ENCODE results near the gene GNAQ. TPM values are rescaled to one million over a fixed set of nuclear protein-coding genes. Genes with fewer than 3 reads are reported as not detected.
A peak's percentile ranks its signal among the peaks of the same experiment; 100 is the strongest.
"Not testable (repeated sequence)": the region's sequence is repeated elsewhere in the genome, so short reads cannot be mapped to it uniquely, and the experiment has no call there.

Gene GNAQ
- total RNA-seq, 1 experiment from 2014 or later: 29.2 TPM

DNA sequence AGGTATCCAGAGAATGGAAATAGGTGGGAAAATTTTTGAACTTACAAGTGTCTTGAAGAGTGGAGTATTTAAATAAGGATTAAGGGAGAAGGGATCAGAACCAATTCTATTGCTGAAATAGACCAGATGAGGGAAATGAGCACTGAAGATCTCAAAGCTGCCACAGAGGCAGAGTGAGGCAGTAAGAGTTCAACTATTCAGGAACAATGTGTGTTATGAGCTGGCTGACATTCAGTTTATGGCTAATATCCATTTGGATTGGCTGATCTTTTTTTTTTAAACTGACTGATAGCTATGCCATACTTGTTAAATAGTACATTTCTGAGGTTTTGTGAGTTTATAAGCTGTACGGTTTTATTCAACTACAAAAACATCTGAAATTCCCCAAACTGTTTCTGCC is 288.2 kb downstream of the GNAQ start:
- DNase-seq (ENCODE audit: low read depth): no peak

DNA sequence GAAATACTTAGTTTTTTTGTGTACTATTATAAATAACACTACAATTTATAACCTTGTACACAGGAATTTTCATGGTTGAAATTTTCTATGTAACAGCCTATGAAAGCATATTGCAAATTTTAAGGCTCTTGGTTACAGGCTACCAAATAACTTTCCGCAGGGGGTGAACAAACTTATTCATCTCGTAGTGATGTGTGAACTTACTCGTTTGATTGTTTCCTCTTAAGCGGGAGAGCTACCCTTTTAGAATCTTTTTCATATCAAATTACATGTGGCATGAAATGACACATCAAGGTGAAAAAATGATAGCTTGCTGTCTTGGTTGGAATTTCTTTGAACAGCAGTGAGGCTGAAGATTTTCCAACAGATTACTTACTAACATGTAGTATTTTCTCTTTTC is 292.7 kb downstream of the GNAQ start:
- DNase-seq (ENCODE audit: low read depth): no peak

DNA sequence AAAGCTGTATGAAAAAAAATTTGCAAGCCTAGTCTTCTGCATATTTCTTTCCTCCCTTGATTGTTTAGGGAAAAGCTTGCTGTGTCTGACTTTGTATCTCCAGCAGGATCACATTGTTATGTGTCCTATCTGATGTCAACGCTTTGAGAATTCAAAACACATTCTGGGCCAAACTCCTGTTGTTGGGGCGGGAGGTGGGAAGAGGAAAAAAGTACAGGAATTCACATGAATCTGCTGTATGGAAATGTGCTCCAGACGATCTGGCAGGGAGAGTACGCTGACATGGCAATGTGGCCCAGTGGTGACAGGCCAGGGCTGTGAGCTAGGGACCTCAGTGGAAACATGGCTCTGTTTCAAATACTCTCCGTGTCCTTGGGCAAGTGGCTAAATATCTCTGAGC is 296.1 kb downstream of the GNAQ start:
- DNase-seq (ENCODE audit: low read depth): no peak

DNA sequence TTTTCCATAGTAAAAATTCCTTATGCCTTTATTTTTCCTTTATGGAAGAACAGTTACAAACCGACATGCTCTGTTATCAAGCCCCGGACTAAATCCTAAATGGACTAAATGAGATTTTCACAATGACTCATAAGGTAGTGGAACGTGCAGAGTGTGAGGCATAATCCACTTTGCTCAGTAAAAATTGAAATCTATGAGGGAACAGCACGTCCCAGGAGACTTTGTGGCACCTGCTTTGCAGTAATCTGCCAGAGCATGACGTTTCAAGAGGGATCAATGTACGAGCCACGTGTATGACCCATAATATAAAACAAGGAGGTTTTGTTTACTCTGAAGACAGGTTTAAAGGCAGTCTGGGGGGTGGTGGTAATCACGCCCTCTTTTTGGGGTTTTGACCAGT is 299.7 kb downstream of the GNAQ start:
- DNase-seq (ENCODE audit: low read depth): peak; percentile 94

DNA sequence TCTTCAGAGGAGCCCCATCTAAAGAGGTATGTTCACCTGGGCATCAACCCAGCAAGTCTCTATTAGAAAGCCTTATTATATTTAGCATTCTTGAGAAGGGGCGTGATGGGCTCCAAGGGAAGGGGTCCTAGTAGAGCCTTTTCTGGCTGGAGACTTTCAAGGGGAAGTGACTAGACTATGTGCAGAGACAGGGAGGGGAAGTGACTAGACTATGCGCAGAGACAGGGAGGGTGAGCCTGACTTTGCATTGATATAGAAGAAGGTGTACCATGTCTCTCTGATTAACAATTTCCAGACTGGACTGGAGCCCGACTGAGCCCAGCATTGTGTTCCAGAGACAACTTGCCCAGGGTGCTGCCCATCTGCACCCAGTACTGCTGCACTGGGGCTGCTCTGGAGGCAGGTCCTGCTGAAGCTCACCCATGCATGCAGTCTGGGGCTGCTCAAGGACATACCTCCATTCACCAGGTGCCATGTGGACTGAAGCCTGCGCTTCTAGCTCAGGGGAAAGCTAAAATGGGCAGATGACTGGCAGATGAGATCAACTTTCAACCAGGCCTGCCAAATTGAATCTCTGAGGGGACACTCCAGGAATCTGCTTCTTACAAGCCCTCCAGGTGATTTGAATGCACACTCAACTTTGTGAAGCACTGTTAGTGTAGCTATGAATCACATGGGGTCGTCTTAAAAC is 300.5 kb downstream of the GNAQ start:
- DNase-seq (ENCODE audit: low read depth): no peak

DNA sequence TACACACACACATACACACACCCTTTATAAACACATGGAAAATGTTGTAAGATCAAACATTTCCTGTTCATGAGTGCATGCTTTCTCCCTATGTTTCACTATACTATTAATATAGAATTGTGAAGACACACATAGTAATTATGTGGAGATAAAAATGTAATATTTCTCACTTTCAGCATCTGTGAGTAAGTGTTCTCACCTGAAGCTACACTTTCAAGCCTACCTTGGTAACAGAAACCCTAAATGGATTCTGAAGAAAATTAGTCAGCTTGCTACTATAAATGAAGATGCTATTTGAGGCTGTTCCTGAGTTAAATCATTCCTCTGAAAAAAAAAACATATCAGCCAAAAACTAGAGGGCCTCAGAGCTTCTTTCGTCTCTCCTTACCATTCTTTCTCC is 302.4 kb downstream of the GNAQ start:
- DNase-seq (ENCODE audit: low read depth): no peak

DNA sequence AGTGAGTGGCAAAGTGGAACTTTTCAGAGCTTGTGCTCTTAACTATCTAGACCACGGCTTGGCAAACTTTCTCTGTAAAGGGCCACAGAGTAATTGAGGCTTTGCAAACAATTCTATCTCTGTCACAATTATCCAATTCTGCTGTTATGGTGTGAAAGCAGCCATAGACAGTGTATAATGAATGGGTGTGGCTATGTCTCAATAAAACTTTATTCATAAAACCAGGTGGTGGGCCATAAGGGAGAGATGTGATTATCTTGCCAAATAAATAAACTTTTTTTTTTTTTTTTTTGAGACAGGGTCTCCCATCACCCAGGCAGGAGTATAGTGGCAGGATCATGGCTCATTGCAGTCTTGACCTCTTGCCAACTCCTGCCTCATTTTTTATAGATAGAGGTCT is 304.8 kb downstream of the GNAQ start:
- no peak for DNase-seq (ENCODE audit: low read depth)

DNA sequence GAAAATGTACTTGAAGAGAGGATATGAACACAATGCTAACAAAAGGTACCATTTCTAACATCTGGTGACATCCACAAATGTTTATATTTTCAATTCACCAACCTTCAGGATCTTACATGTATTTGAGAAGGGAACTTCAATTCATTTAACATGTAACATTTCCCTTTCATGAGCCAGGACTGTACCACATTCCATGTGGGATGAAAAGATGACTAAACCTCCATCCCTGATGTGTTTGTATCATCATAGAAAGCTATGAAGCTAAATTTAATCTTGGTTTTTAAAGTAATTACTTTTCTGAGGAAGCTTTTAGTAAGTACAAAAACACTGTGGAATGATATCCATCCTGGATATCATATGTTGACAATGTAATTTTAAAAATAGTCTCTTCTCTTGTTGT is 305.3 kb downstream of the GNAQ start:
- DNase-seq (ENCODE audit: low read depth): no peak

DNA sequence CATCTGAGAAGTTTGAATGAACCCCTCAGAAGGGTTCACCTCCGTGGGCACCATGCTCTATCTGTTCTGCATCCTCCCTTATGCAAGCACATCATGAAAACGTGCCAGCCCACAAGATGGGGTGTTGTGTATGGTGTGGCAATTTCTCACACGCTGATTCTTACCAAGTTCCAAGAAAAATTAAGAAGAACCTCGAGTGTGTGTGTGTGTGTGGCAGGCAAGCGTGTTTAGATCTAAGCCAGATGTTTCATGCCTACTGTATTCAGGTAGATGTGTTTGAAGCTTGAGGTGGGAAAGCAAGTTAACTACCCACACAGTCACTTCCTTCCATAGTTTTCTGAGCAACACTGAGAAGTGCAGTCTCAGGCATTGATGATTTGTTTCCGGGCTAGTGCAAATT is 305.8 kb downstream of the GNAQ start:
- no peak for DNase-seq (ENCODE audit: low read depth)

DNA sequence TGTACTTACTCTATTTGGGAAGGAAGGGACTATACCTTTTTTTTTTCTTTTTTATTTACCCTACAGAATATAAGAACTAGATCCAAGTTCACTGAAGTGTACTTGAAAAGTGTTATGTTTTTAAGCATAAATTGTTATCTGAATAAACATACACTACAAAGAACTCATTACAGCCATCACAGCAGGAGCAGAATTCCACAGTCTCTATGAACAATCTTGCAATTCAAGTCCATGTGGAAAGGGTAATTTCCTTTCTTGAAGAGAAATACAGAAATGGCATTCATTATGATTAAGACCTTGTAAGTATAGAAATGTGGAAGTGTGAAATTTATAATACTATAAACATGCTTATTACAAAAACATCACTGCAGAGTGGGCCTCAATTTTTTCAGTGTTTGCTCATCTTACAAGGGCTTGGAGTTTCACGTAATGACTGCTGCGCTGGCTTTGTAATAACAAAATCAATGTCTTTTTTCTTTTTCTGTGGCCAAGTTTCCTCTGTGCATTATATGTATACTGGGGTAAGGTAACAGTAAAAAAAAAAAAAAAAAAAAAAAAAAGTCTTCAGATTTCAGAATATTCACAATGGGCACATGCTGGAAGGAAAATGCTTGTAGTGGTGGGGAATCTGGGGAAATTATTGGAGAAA is 306.4 kb downstream of the GNAQ start:
- DNase-seq (ENCODE audit: low read depth): no peak

DNA sequence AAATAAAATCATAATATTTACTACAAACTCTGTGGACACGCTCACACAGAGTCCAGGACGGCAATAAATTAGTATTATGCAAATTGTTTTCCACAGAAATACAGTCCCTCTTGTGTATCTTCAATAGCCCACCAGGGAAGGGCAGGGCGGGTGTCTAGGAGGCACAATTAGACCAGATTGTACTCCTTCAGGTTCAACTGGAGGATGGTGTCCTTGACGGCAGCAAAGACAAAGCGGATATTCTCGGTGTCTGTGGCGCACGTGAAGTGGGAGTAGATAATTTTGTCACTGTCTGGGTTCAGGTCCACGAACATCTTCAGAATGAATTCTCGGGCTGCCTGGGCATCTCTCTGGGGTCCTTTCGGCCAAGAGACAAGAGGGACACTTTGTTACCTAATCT is 310.5 kb downstream of the GNAQ start:
- not testable (repeated sequence) for DNase-seq (ENCODE audit: low read depth)

DNA sequence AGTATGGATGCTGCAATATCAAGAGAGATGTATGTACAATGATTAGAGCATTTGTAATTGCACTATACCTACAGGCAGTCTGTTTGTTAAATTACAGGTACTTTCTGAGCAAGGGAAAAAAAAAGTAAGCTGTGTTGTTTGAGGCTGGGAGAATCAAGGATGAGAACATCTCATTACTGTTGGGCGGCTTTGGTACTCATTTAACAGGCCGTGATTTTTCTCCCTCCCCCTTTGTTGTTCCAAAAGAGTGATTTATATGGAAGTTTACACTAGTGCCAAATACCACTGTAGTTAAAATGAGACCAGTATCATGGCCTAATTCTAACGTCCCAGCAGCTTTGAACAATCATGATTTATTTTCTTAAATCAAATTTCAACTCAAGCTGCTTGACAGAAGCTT is 312.3 kb downstream of the GNAQ start:
- no peak for DNase-seq (ENCODE audit: low read depth)

DNA sequence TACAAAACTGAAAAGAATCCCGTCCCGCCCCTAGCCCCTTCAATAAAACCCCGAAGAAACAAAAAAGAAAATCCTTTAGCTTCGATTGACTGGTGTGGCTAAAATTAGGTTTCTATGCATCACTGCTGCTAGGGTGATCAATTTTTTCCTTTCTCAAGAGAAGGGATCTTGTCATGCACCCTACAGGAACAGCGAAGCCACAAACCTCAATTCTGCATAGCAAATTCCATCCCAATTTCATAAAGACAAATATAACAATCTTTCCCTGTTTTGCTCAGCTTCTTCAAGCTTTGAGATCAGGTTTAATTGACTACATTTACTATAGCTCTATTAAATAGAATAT is 313.3 kb downstream of the GNAQ start:
- DNase-seq (ENCODE audit: low read depth): not testable (repeated sequence)

DNA sequence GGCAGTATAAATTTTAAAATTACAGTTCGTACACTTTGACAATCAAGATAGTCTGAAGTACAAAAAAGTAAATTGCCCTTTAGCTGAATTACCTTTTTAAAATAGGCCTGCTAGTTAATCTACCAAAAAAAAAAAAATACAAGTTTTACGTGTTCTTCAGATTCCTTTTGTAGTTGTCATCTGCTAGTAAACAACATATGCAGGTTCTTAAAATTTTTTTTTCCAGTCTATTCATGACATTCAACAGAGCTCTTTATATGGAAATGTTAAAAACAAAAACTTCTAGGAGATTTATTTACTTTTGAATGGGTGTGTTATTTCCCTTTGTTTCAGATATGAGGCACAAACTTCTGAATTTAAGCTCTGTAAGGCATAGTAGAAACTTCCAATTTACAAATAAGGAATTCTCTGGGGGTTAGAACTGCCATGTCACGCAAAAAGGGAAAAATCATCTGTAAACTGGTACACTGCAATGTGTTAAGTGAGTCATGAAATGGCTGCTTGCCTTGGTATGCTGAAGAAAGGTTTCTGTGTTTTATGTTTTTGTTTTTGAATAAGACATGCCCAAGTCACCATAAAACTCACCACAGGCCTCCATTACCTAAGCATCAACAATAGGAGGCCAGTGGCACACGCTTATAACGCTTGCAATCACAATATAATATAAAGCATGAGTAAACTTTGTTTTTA is 313.9 kb downstream of the GNAQ start:
- peak; percentile 91 for DNase-seq (ENCODE audit: low read depth)

DNA sequence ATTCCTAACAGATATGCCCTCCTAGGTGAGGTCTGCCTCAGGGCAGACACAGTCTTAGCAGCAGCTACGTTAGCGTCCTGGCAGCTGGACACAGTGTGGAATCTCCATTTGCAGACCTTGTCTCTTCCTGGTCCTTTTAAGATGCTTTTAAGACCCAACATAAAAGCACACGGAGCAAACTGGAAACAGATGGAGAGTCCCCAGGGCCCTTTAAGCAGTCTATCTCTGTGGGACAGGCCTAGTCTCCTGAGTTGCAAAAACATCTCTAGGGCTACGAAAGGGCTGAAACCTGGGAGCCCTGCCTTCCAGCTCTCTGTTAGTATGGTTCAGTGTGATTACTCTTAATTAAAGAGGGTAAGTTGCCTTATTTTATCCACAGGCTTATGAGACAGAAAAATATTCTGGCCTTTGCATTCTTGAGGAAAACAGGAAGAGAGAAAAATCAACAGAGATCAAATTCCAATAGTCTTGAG is 317.5 kb downstream of the GNAQ start:
- peak; percentile 41 for DNase-seq (ENCODE audit: low read depth)

DNA sequence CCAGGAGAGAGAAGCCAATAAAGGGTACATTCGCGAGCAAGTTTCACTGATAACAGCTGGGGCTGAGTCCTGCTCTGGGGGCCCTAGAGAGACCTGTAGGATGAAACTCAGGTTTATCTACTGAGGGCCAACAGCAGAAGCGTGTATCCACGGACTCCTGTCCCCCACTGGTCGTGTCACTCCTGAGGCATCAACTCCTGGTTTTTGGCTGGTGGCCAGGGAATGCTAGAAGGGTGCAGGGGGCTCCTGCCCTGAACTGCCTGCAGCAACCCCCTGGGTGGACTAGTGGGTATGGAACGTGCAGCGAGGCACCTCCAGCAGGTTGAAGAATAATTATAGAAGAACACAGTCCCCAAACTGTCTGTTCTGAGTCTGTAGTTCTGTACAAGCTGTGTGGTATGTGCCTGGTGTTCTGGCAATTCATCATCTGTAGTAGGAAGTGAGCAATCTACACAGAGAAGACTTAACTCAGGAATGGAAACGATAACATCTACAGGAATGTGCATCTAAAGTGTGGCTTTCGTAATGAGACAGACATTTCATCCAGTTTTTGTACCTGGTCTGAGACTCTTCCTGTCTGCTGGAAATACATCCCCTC is 319.0 kb downstream of the GNAQ start:
- DNase-seq (ENCODE audit: low read depth): peak; percentile 75

DNA sequence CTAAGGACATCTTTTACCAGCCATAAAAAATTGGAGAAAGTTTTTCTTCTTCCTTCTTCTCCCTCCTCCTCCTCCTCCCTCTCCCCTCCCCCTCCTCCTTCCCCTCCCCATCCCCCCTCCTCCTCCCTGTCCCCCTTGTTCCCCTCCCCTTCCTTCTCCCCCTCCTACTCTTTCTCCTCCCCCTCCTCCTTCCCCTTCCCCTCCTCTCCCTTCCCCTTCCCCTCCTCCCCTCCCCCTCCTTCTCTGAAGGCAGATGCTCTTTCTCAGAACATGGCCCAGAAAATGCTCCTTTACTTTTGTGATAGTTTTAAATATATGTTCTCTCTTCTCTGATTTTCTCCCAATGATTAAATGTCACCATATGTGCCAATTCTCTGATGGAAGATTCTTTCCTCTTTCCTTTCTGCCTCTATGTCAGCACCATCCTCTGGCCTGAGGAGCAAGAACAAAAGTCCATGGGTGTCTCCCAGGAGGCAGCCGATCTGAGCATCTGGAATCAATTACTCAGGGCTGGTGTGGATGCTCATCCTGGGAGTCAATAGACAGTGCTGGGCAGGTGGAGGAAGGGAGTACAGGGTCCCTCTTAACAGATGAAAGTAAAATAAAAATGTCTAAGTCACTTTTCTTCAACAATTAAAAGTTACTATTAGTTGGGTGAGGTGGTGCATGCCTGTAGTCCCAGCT is 320.5 kb downstream of the GNAQ start:
- no peak for DNase-seq (ENCODE audit: low read depth)

DNA sequence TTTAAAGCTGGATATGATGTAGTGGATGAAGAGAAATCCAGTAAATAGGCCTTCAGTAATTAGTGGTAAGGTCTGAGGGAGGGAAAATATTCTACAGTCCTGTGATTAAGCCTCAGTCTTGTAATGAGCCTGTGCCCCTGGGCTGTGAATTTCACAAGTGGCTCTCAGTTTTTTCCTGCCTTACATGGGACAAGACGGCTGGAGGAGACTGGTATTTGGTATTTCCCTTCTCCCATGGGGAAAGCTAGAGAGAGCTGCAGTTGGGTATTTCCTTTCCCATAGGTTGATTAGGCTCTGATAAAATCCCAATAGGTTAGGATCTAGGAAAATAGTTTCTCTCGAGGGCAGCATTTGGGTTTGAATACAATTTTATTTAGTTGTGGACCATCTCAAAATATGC is 321.3 kb downstream of the GNAQ start:
- no peak for DNase-seq (ENCODE audit: low read depth)

DNA sequence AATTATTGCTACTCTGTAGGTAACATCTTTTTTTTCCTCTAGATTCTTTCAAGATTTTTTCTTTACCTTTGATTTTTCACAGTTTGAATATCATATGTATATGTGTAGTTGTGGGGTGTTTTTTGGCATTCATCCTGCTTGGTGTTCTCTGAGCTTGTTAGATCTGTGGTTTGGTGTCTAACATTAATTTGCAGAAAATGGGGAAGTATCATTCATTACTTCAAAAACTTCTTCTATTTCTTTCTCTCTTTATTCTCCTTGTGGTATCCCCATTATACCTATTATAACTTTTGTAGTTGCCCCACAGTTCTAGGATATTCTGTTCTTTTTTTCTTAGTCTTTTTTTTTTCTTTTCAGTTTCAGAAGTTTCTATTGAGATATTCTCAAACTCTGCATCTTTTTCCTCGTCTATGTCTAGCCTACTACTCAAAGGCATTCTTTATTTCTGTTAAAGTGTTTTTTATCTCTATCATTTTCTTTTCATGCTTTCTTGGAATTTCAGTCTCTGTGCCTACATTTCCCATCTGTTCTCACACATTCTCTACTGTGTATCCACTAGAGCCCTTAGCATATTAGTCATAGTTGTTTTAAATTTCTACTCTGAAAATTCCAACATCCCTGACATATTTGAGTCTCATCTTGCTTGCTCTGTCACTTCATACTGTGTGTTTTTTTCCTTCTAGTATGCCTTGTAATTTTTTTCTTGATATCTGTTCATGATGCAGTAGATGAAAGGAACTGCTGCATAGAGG is 323.4 kb downstream of the GNAQ start:
- peak; percentile 74 for DNase-seq (ENCODE audit: low read depth)

DNA sequence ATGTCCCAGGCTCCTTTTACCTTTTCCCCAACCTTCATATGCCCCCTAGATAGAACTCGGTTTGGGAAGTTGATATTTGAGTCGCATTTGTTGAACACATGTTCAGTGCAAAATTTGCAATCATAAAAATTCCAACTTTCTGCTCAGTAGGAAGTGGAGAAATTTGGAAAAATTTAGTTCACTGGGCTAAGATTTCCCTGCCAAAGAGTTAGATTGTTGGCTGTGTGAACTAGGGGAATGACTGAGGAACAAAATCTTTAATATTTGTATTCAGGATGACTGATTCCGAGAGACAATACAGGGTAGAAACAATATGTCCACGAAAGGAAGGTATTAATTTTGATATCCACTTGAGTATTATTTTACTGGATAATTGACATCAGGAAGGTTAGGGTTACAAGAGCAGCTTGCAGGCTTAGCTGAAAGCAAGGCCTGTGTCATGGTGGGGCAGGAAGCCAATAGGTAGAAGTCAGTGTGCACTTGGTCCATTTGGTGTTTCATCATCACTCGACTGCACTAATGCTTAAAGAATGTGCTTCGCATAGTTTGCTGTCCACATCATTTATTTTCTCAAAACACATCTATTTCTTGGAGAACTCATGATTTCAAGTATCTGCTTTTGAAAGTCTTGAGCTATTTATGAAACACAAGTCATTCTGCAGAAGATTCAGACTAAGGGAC is 324.1 kb downstream of the GNAQ start:
- peak; percentile 97 for DNase-seq (ENCODE audit: low read depth)

DNA sequence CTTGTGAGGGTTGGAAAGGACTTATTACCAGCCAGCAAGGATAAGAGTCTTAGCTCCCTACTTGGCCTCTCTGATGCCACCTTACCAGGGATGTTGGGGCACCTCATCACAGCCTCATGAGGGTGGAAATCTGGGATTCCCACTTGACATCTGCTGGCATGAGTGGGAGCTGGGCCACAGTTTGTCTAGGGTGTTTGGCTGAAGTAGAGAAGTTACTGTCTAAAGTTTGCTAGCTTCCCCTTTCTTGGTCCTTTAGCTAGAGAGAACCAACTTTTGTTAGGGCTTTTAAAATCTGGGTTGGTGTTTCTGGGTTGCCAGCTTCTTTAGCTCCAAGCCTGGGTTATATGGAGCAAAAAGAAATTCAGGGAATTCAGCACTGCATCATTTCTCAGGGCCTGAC is 326.0 kb downstream of the GNAQ start:
- DNase-seq (ENCODE audit: low read depth): no peak

Data from LHCN-M2 (cell line).